NOMO-1 (cell line): ENCODE data around the gene CLEC10A.
A peak's percentile ranks its signal among the peaks of the same experiment; 100 is the strongest.
"Not testable (repeated sequence)": the region's sequence is repeated elsewhere in the genome, so short reads cannot be mapped to it uniquely, and the experiment has no call there.

Source experiments
- DNase-seq, 2 experiments: peaks; one replicate each; lab custom pipeline; 2025; ENCODE audit not compliant: unreplicated experiment in 2 of 2; lab: John Stamatoyannopoulos, UW

Gene CLEC10A

DNA sequence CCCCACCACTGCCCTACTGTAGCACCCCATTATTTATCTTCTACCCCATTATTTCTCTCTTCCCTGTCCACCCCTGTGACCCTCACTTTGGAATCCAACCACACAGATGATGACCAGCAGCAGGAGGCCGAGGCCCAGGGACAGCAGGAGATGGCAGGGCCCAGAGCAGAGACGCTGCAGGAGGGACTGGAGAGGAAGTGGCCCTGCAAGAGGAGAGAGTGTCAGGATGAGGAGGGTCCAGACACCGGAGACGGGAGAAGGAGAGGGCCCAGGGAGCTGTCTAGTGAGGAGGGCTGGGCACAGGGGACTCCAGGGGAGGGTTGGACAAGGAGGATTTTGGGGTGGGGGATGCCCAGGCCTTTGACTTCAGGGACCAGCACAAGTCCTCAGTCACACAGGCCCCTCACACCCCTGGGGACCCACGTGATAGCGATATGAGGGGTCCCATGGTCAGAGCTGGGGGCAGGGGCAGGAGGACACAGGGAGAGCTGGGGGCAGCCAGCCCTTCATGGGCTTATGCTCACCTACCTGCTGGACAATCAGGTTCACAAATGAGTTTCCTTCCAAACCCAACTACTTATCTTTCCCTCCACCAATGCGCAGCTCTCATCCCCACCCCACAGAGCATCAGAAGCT is 2.0 kb downstream of the CLEC10A start:
- no peak for DNase-seq

GRCh38 chr17:7074931-7075330 is 5.1 kb downstream of the CLEC10A start:
- no peak for DNase-seq

DNA sequence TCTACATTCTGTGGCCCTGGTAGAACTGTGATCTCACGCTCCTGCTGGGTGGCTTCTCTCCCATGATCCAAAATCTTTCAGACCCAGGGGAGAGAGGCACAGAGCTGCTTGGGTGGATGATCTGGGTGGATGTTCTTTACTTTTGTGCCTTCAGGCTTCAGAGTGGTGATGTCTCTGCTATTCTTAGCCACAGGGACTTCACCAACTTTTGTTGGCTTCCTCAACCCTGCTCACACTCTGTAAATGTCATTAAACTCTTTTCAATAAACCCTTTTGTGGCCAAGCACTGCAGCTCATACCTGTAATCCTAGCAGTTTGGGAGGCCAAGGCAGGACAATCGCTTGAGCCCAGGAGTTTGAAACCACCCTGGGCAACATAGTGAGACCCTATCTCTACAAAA is 7.6 kb downstream of the CLEC10A start:
- DNase-seq = no peak

DNA sequence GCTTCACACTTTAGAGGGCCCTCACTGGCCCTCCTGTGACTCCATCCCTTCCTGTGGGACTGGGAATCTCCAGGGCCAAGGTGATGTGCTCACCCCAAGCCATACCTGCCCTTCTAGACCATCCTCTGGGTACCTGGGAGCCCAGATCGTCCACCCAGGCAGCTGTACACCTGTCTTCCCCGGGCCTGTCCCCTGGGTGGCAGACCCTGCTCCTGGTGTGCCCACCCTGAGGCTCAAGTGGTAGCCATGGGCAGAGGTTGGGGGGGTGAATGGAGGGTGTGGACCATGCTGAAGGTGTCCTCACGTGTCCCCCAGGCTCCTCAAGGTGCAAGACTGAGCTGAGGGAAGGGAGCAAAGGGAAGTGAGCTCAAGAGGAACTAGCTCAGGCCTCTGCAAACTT is 9.3 kb downstream of the CLEC10A start:
- DNase-seq = no peak

- no peak for DNase-seq
These were observed 11.8 kb downstream of the CLEC10A start for GRCh38 chr17:7068268-7068667.

GRCh38 chr17:7067198-7067597 is 12.9 kb downstream of the CLEC10A start:
- no peak for DNase-seq

GRCh38 chr17:7064261-7064660 is 15.8 kb downstream of the CLEC10A start:
- no peak for DNase-seq

GRCh38 chr17:7063518-7064094 is 16.4 kb downstream of the CLEC10A start:
- DNase-seq = no peak

DNA sequence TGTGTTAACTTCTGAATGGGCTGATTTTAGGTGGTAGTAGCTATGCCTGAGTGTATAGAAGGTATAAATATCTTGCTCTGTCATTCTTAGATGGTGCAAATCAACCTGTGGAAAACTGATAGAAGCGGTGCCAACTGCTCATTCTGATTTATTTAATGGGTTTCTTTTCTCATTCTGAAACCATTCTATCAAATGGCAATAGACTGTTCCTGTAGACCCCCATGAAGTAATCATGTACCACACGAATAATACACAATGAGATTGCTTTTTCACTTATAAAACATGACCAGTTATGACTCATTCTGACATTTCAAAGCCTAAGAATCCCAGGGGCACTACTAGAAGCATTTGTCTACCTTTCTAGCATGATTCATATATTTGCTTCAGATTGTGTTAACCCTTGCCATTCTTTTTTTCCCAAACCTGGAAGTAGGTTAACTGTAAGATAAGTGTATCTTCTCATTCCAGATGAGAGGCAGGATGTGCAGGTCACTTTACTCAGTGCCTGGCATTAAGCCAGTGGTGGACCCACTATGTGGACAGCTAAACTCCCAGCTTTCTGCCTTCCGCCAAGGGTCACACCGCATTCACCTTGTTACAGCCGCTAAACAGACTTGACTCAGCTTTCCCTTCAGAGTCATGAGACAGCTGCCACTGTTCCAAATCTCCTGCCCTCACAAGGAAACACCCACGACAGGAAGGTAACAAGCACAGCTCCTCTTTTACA is 19.7 kb downstream of the CLEC10A start:
- DNase-seq = no peak

- no peak for DNase-seq
These were observed 21.1 kb downstream of the CLEC10A start for GRCh38 chr17:7058831-7059447.

DNA sequence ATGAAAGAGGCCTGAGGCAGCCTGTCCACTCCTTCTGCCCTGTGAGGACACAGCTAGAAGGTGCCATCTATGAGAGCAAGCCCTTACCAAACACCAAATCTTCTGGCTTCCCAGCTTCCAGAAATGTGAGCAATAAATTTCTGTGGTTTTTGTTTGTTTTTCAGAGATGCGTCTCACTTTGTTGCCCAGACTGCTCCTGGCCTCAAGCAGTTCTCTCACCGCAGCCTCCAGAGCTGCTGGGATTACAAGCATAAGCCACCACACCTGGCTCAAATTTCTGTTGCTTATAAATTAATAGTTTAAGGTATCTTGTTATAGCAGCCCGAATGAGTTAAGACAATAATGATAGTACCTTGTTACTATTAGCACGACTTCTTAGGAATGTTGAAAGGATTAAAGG is 23.7 kb downstream of the CLEC10A start:
- no peak for DNase-seq

GRCh38 chr17:7050583-7050982 is 29.5 kb downstream of the CLEC10A start:
- DNase-seq = not testable (repeated sequence)

GRCh38 chr17:7048968-7049367 is 31.1 kb downstream of the CLEC10A start:
- no peak for DNase-seq

DNA sequence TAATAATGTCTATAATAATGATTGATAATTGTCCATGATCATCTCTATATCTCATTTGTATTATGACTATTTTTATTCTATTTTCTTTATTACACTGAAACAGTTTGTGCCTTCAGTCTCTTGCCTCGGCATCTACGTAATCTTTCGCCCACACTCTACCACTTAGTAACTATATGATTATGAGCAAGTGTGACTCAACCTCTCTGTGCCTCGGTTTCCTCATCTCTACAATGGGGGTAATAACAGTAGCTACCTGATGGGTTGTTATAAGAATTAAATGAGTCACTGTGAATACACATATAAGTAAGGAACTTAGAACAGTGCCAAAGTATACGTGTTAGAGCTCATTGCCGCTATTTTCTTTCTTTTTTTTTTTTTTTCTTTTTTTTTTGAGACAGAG is 32.5 kb downstream of the CLEC10A start:
- DNase-seq = no peak

- DNase-seq = peak; percentile 24 to 62
These were observed 33.2 kb downstream of the CLEC10A start for GRCh38 chr17:7046725-7047397.

DNA sequence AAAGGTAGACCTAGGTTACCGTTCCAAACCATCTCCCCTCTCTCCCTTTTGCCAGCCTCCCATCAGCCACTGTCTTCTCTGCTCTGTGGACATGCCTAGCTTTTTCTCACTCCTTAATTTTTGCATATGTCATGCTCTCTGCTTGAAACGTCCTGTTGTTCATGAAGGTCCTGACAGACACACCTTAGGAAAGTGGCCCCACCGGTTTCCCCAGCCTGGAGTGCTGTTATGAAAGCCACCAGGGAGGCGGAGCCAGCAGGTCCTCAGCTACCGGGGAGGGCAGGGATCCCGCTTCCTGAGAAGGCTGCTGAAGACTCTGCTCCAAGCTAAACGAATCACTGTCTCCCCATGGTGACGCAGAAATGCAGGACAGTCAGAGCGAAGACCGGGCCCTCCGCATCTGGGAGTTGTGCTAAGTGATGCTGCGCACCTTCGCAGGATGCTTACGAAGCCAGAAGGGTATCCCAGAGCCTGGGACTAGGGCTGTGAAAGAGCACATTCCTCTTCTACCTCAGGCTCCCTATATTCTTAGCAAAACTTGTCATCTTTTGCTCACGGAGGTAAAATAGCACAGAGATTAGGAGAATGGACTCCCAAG is 33.8 kb downstream of the CLEC10A start:
- DNase-seq = no peak

- DNase-seq = peak; percentile 13 to 74
These were observed 34.4 kb downstream of the CLEC10A start for GRCh38 chr17:7045492-7046126.

DNA sequence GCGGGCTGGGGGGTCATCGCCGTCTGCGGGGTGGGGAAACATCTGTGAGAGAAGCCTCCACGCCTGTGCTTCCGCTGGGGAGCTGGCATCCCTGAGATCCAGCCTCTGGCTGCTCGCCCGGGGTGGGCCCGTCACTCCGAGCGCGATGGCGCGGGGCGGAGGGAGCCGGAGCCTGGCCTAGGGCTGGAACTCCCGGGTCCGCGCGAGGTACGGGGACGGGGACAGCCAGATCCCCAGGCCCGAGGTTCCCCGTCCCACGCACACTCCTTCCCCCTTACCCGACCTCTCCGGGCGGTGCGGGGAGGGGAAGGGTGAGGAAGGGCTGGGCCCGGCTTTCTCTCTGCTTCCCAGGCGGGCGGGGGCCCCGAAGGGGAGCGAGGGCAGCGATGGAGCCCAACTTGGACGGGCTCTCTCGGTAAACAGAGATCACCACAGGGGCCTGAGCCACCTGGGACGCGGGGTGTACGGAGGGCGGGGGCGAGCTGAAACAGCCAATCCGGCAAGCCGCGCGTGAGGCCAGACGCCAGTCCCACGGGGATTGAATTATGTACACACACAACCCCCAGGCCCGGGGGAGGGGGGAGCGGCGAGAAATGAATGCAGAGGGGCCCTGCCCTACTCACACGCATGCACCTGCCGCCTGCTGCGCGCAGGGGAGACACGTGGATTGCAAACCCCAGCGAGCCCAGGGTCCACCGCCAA is 36.4 kb downstream of the CLEC10A start, which contains the start of gene SLC16A11:
Gene SLC16A11 (minus strand): TSS at position 596 of the 702 bp plus-strand sequence. CDS start 579 bp downstream, at position 17.
- DNase-seq = no peak

DNA sequence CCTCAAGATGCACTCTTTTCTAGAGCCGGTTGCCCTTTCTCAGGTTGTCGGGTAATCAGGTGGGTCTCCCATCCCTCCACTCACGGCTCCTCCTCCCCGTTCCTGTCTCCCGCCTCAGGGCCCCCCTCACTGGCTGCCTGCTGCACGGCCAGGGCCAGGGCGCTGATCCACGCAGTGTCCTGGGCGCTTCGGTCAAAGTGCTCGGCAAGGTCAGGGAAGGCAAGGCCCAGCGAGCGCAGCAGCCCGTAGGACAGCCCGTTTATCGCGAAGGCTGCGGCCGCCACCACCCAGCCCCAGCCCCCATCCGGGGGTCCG is 36.9 kb downstream of the CLEC10A start:
- DNase-seq = no peak
